Naive thymus-derived CD4-positive, alpha-beta T cell (primary cell): ENCODE data around the gene SNRNP200. TPM values are rescaled to one million over a fixed set of nuclear protein-coding genes. Genes with fewer than 3 reads are reported as not detected.

ENCODE experiments used
- ATAC-seq: fragments of 150-1000 bp; cut with Tn5 transposase; 2 replicates; pipeline ENCODE4 v1.10.0; 2021; ENCODE audit warnings: mild to moderate bottlenecking, moderate library complexity
- CTCF ChIA-PET: fragments of 350-600 bp; sonication (Branson Sonifier 250); formaldehyde crosslinking; loops from one replicate; lab custom pipeline; 2021; ENCODE audit warnings: antibody characterized with exemption; lab: Charles Lee
- POLR2A ChIA-PET: fragments of 350-600 bp; sonication (Branson Sonifier 250); formaldehyde crosslinking; loops from one replicate; lab custom pipeline; 2021; ENCODE audit warnings: antibody characterized with exemption, inconsistent platforms; lab: Charles Lee
- DNase-seq, 9 donors: peaks; one replicate each; pipeline versions ENCODE4 v3.0.0 to v3.0.0-alpha.2; 2020 to 2022; ENCODE audit warnings: mixed read lengths in 1 of 9
- H3K27ac ChIP-seq: one replicate; pipeline ENCODE4 v1.7.0; 2013; ENCODE audit warnings: mild to moderate bottlenecking, low read depth, low read length, moderate library complexity
- H3K27me3 ChIP-seq, 2 donors: one replicate each; pipeline ENCODE4 v1.7.0; 2013; ENCODE audit warnings: low read length in 2 of 2, mild to moderate bottlenecking in 2 of 2, moderate library complexity in 2 of 2; ENCODE audit not compliant: control insufficient read depth in 2 of 2, insufficient read depth in 2 of 2
- H3K36me3 ChIP-seq, 3 experiments: 1 replicate in 2 of 3; 2 replicates in 1 of 3; pipeline ENCODE4 v1.7.0; 2013; ENCODE audit warnings: low read length in 3 of 3, mild to moderate bottlenecking in 3 of 3, moderate library complexity in 1 of 3; ENCODE audit not compliant: insufficient read depth in 3 of 3, control insufficient read depth in 2 of 3
- H3K4me1 ChIP-seq, 2 donors: one replicate each; pipeline ENCODE4 v1.7.0; 2013; ENCODE audit warnings: low read length in 2 of 2, mild to moderate bottlenecking in 2 of 2, moderate library complexity in 1 of 2; ENCODE audit not compliant: control insufficient read depth in 2 of 2, insufficient read depth in 2 of 2
- H3K4me3 ChIP-seq: 2 replicates; pipeline ENCODE4 v1.7.0; 2013; ENCODE audit warnings: mild to moderate bottlenecking, low read length
- H3K9me3 ChIP-seq, 3 experiments: 1 replicate in 2 of 3; 2 replicates in 1 of 3; pipeline ENCODE4 v1.7.0; 2013; ENCODE audit warnings: low read length in 3 of 3; ENCODE audit not compliant: control insufficient read depth in 2 of 3
- H3K27ac Mint-ChIP-seq, 9 donors: one replicate each; pipeline ENCODE4 v1.8.0; 2020 to 2022; ENCODE audit warnings: mixed read lengths in 9 of 9, mild to moderate bottlenecking in 8 of 9, moderate library complexity in 5 of 9, inconsistent platforms in 2 of 9
- H3K27me3 Mint-ChIP-seq, 5 donors: one replicate each; pipeline ENCODE4 v1.8.0; 2021 to 2022; ENCODE audit warnings: mixed read lengths in 5 of 5, mild to moderate bottlenecking in 1 of 5
- H3K36me3 Mint-ChIP-seq, 5 donors: one replicate each; pipeline ENCODE4 v1.8.0; 2020 to 2022; ENCODE audit warnings: mixed read lengths in 5 of 5, mild to moderate bottlenecking in 3 of 5, inconsistent platforms in 1 of 5
- H3K4me1 Mint-ChIP-seq, 7 donors: one replicate each; pipeline ENCODE4 v1.8.0; 2020 to 2022; ENCODE audit warnings: mixed read lengths in 7 of 7, mild to moderate bottlenecking in 3 of 7, inconsistent platforms in 1 of 7
- H3K4me3 Mint-ChIP-seq, 10 donors: one replicate each; pipeline ENCODE4 v1.8.0; 2020 to 2022; ENCODE audit warnings: mild to moderate bottlenecking in 10 of 10, mixed read lengths in 10 of 10, moderate library complexity in 6 of 10, inconsistent platforms in 2 of 10
- H3K9me3 Mint-ChIP-seq, 11 donors: one replicate each; pipeline ENCODE4 v1.8.0; 2020 to 2022; ENCODE audit warnings: mixed read lengths in 11 of 11, mild to moderate bottlenecking in 4 of 11, inconsistent platforms in 1 of 11, moderate library complexity in 1 of 11
- intact Hi-C, 2 donors: fragments of 100-400 bp; cut with micrococcal nuclease; formaldehyde crosslinking; loops; one replicate each; pipeline ENCODE4 v1.15.1; 2023
- polyA plus RNA-seq, 2 donors: library from polyadenylated mRNA; unstranded; fragments of 300-500 nt; fragmentation: Illumina TruSeq; gene quantifications; one replicate each; pipeline ENCODE4 v1.2.3, GENCODE V29; 2021
- total RNA-seq, 6 experiments: library from RNA in 5 of 6; stranded (reverse) in 5 of 6; gene quantifications; 1 replicate in 5 of 6; 2 replicates in 1 of 6; pipeline ENCODE4 v1.2.3 and lab custom pipeline; 2021 to 2026

SNRNP200 gene
- total and polyA plus RNA-seq, 7 experiments from 2014 or later = 86.6 to 255 (median 171) TPM

DNA sequence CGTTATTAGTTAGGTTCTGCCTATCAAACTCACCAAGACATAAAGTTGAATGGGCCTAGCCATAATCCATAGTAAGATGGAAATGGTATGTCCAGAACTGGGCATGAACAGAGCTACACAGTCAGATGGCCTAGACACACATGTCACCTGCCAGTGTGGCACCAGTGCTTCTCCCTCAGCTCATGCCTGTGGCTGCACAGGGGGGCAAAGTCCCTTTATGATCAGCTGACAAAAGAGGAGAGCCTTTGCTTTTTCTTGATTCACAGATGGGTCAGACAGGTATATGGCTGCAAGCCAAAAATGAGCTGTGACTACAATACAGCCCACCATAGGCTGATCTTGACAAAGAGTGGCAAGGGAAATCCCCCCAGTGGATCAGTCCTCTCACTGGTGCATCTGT, 68.5 kb downstream of the SNRNP200 start:
- Histone ChIP-seq H3K9me3 (no peaks in the 10 kb centered on the region), H3K27me3 (no peaks in the 10 kb centered on the region), H3K4me3 (no peak overlapping the region), H3K4me1 (peaks cover 10 to 11% of the 10 kb centered on the region in 2 donors), H3K27ac (no peak overlapping the region), H3K36me3 (no peaks in the 10 kb centered on the region)
- no peak for ATAC-seq
- Mint-ChIP-seq H3K27me3 (no peaks in the 10 kb centered on the region), H3K9me3 (no peaks in the 10 kb centered on the region), H3K36me3 (peaks cover 0 to 7% (median 5%) of the 10 kb centered on the region in 5 donors), H3K4me3 (no peak overlapping the region), H3K4me1 (peaks cover 9 to 20% (median 14%) of the 10 kb centered on the region in 7 donors), H3K27ac (no peak overlapping the region)
- ChIA-PET POLR2A (interaction anchor here (0.5 to 0.7 kb wide), 2 partner anchors 11 to 317 kb away, joined by 3 read pairs; no protein-coding TSS in a partner anchor), CTCF (no interaction called here)
- intact Hi-C loops = no loop called here
- no peak for DNase-seq

DNA sequence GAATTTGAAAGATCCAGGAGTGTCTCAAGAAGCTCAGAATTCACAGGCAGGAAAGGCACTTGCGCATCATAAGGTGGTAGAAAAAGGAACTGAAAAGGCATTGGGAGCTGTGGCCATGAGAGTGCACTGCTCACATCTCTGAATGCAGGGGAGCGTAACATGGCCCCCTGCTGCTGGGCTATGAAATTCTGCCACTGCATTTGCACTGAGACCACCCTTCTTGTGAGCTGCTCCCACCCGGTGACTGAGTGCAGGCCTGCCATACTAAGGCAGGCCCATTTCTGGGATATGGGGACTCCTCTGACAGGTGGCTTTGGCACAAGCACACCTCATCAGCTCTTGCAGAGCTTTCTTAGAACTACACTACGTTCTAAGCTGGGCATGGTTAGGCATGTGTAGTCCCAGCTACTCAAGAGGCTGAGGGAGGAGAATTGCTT, 71.4 kb downstream of the SNRNP200 start:
- Histone ChIP-seq H3K9me3 (no peaks in the 10 kb centered on the region), H3K27ac (no peak overlapping the region), H3K4me3 (no peak overlapping the region), H3K27me3 (no peaks in the 10 kb centered on the region), H3K4me1 (no peaks in the 10 kb centered on the region), H3K36me3 (no peaks in the 10 kb centered on the region)
- Mint-ChIP-seq H3K4me1 (peaks cover 0 to 5% (median 0%) of the 10 kb centered on the region in 7 donors), H3K27me3 (no peaks in the 10 kb centered on the region), H3K4me3 (no peak overlapping the region), H3K27ac (no peak overlapping the region), H3K9me3 (no peaks in the 10 kb centered on the region), H3K36me3 (peaks cover 0 to 8% (median 5%) of the 10 kb centered on the region in 5 donors)
- intact Hi-C loops = no loop called here
- ChIA-PET POLR2A (interaction anchor here (1.3 to 1.5 kb wide), 2 partner anchors 12 to 26 kb away, joined by 4 to 5 read pairs; no protein-coding TSS in a partner anchor), CTCF (no interaction called here)
- DNase-seq = no peak
- ATAC-seq = peak; percentile 64

DNA sequence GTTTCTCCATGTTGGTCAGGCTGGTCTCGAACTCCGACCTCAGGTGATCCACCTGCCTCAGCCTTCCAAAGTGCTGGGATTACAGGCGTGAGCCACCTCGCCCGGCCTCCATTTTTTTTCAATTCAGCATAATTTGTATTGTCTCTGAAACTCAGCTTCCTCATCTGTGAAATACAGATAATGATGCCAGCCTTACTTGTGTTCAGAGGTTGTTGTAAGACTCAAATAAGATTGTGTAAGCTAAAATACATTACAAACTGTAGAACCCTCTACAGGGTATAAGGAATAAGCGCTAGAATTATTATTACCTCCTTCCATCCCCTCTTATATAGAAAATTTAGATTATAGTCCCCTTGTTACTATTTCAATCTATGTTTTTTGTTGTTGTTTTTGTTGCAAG, 71.9 kb downstream of the SNRNP200 start:
- ChIA-PET POLR2A (interaction anchor here (0.6 to 1.5 kb wide), 3 partner anchors 12 to 1182 kb away, joined by 3 to 5 read pairs (median 4); no protein-coding TSS in a partner anchor), CTCF (no interaction called here)
- Mint-ChIP-seq H3K4me1 (peaks cover 0 to 5% (median 0%) of the 10 kb centered on the region in 7 donors), H3K36me3 (peaks cover 0 to 9% (median 5%) of the 10 kb centered on the region in 5 donors), H3K9me3 (no peaks in the 10 kb centered on the region), H3K27ac (no peak overlapping the region), H3K4me3 (no peak overlapping the region), H3K27me3 (no peaks in the 10 kb centered on the region)
- Histone ChIP-seq H3K27ac (no peak overlapping the region), H3K4me3 (no peak overlapping the region), H3K9me3 (no peaks in the 10 kb centered on the region), H3K27me3 (no peaks in the 10 kb centered on the region), H3K36me3 (no peaks in the 10 kb centered on the region), H3K4me1 (no peaks in the 10 kb centered on the region)
- intact Hi-C loops = no loop called here
- ATAC-seq (no peak), DNase-seq (no peak)

DNA sequence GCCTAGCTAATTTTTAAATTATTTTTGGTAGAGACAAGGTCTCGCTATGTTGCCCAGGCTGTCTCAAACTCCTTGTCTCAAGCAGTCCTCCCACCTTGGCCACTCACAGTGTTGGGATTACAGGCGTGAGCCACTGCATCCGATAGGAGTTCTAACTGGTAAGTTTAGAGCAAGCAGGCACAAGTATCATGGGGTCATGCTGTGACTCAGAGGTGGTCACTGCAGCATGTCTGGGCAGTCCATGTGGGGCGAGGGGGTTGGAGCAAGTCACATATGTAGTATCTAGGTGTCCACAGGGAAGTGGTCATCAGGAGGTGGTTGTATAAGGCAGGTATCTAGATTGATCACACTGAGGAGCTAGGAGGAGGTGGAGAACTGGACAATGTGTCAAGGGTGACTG, 74.0 kb downstream of the SNRNP200 start:
- intact Hi-C loops = no loop called here
- Mint-ChIP-seq H3K4me3 (no peak overlapping the region), H3K36me3 (peaks cover 0 to 7% (median 5%) of the 10 kb centered on the region in 5 donors), H3K27me3 (no peaks in the 10 kb centered on the region), H3K4me1 (peaks cover 0 to 5% (median 0%) of the 10 kb centered on the region in 7 donors), H3K27ac (peak overlapping the region in 1 of 9 donors; percentile 30), H3K9me3 (no peaks in the 10 kb centered on the region)
- Histone ChIP-seq H3K27me3 (no peaks in the 10 kb centered on the region), H3K4me3 (no peak overlapping the region), H3K36me3 (no peaks in the 10 kb centered on the region), H3K4me1 (no peaks in the 10 kb centered on the region), H3K9me3 (no peaks in the 10 kb centered on the region), H3K27ac (no peak overlapping the region)
- ChIA-PET POLR2A (interaction anchor here (1.1 kb wide), 1 partner anchor 12 kb away, joined by 3 read pairs; no protein-coding TSS in a partner anchor), CTCF (no interaction called here)
- DNase-seq (no peak), ATAC-seq (no peak)

DNA sequence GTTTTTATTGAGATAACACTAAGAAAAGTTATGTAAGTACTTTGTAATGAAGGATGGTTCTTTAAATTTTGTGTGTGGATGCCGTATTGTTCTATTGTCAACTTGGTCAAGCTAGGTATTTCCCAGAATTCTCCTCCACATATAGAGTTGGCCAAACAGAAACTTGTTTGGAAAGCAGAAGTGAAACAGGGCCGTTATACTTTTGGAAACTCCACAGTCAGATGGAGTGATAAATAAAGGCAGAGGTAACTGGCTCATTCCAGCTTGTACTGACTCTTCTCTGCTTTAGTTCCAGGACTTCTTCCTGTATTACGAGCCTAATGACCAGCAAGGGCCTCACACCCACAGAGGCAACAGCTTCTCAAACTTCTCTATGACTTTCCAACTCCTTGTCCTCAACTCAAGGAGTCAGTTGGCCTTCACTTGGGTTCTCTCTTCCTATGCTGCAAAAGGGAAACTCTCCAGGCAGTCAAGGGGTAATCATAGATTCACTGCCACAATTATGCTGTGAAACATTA, 80.3 kb downstream of the SNRNP200 start:
- Mint-ChIP-seq H3K36me3 (peaks cover 0 to 10% (median 0%) of the 10 kb centered on the region in 5 donors), H3K4me1 (peaks cover 0 to 10% (median 0%) of the 10 kb centered on the region in 7 donors), H3K4me3 (no peak overlapping the region), H3K9me3 (no peaks in the 10 kb centered on the region), H3K27me3 (no peaks in the 10 kb centered on the region), H3K27ac (peak overlapping the region in 3 of 9 donors; percentile 54 to 69 (median 55))
- DNase-seq (no peak), ATAC-seq (peak; percentile 72)
- H3K4me1 ChIP-seq = no peaks in the 10 kb centered on the region
- no peak overlapping the region for H3K4me3 ChIP-seq
- H3K9me3 ChIP-seq = no peaks in the 10 kb centered on the region
- POLR2A ChIA-PET = interaction anchor here (0.7 to 1.2 kb wide), 2 partner anchors 30 to 68 kb away, joined by 3 read pairs; no protein-coding TSS in a partner anchor
- no peaks in the 10 kb centered on the region for H3K36me3 ChIP-seq
- H3K27ac ChIP-seq = no peak overlapping the region
- intact Hi-C loops = no loop called here
- CTCF ChIA-PET = no interaction called here
- no peaks in the 10 kb centered on the region for H3K27me3 ChIP-seq

Other genes with a start within 250 kb of the SNRNP200 start
- under 1 TPM in 3 of 5 experiments, not detected in 2; 0.15 to 0.93 (median 0.76) TPM for gene ADRA2B, start 189.0 kb downstream of the SNRNP200 start, total RNA-seq
- gene ADRA2B, start 189.0 kb downstream of the SNRNP200 start, polyA plus RNA-seq = not detected
- gene ASTL, start 167.0 kb downstream of the SNRNP200 start, total RNA-seq = 1 to 10 TPM in 2 of 5 experiments, under 1 TPM in 3; 0.65 to 7.5 (median 0.86) TPM
- under 1 TPM in 1 of 2 donors, not detected in 1; 0.19 TPM for gene ASTL, start 167.0 kb downstream of the SNRNP200 start, polyA plus RNA-seq
- gene DUSP2, start 160.1 kb downstream of the SNRNP200 start, total RNA-seq = 100 to 1,000 TPM in 2 of 5 experiments, 10 to 100 TPM in 3; 22.1 to 255 (median 50.3) TPM
- 10 to 100 TPM; 21.0 to 25.6 TPM for gene DUSP2, start 160.1 kb downstream of the SNRNP200 start, polyA plus RNA-seq
- gene STARD7, start 96.7 kb downstream of the SNRNP200 start, total RNA-seq = 100 to 1,000 TPM in 1 of 5 experiments, 10 to 100 TPM in 4; 56.5 to 133 (median 74.2) TPM
- gene STARD7, start 96.7 kb downstream of the SNRNP200 start, polyA plus RNA-seq = 100 to 1,000 TPM; 106 to 120 TPM
- gene TMEM127, start 39.5 kb downstream of the SNRNP200 start, total RNA-seq = 10 to 100 TPM; 33.7 to 69.0 (median 40.4) TPM
- gene TMEM127, start 39.5 kb downstream of the SNRNP200 start, polyA plus RNA-seq = 10 to 100 TPM; 23.6 to 38.0 TPM
- gene CIAO1, start 39.3 kb downstream of the SNRNP200 start, total RNA-seq = 10 to 100 TPM; 62.1 to 85.3 (median 71.6) TPM
- 100 to 1,000 TPM in 1 of 2 donors, 10 to 100 TPM in 1; 85.5 to 115 TPM for gene CIAO1, start 39.3 kb downstream of the SNRNP200 start, polyA plus RNA-seq
- gene ITPRIPL1, start 19.8 kb upstream of the SNRNP200 start, total RNA-seq = 10 to 100 TPM in 1 of 5 experiments, 1 to 10 TPM in 2, under 1 TPM in 2; 0.79 to 30.4 (median 1.2) TPM
- under 1 TPM; 0.37 to 0.85 TPM for gene ITPRIPL1, start 19.8 kb upstream of the SNRNP200 start, polyA plus RNA-seq
- 10 to 100 TPM in 1 of 5 experiments, under 1 TPM in 4; 0.16 to 50.2 (median 0.66) TPM for gene NCAPH, start 30.2 kb upstream of the SNRNP200 start, total RNA-seq
- not detected for gene NCAPH, start 30.2 kb upstream of the SNRNP200 start, polyA plus RNA-seq
- gene NEURL3, start 199.8 kb upstream of the SNRNP200 start, total RNA-seq = 1 to 10 TPM in 1 of 5 experiments, under 1 TPM in 2, not detected in 2; 0.27 to 1.3 (median 0.43) TPM
- gene NEURL3, start 199.8 kb upstream of the SNRNP200 start, polyA plus RNA-seq = not detected
- gene ARID5A, start 231.2 kb upstream of the SNRNP200 start, total RNA-seq = 100 to 1,000 TPM in 3 of 5 experiments, 10 to 100 TPM in 2; 82.4 to 182 (median 113) TPM
- gene ARID5A, start 231.2 kb upstream of the SNRNP200 start, polyA plus RNA-seq = 100 to 1,000 TPM in 1 of 2 donors, 10 to 100 TPM in 1; 52.2 to 111 TPM